BJ (cell line): Measurements from ENCODE around the gene TMEM201. TPM values are rescaled to one million over a fixed set of nuclear protein-coding genes. Genes with fewer than 3 reads are reported as not detected.

Experiments used
- CTCF ChIA-PET: fragments of 350-600 bp; formaldehyde crosslinking; extraction: SDS; loops from one replicate; lab custom pipeline; 2021; ENCODE audit warnings: antibody characterized with exemption, inconsistent platforms; lab: Yijun Ruan, JAX
- POLR2A ChIA-PET: fragments of 300-600 bp; sonication (Branson Sonifier 250); formaldehyde crosslinking; extraction: SDS; loops from one replicate; lab custom pipeline; 2021; ENCODE audit warnings: antibody characterized with exemption; lab: Charles Lee
- DNase-seq: peaks from one replicate; pipeline ENCODE4 v3.0.0-alpha.2; 2011; ENCODE audit warnings: low read depth
- H3K27me3 ChIP-seq: 2 replicates; pipeline ENCODE4 v1.6.0; 2011; ENCODE audit warnings: low read length; ENCODE audit not compliant: control insufficient read depth, insufficient read depth
- H3K36me3 ChIP-seq: 2 replicates; pipeline ENCODE4 v1.5.1; 2011; ENCODE audit warnings: low read length; ENCODE audit not compliant: control insufficient read depth, insufficient read depth
- H3K4me3 ChIP-seq: 2 replicates; pipeline ENCODE4 v1.5.1; 2011; ENCODE audit warnings: low read depth, mild to moderate bottlenecking, control low read depth, low read length
- polyA plus RNA-seq: library from polyadenylated mRNA; depleted of rRNA; stranded (reverse); fragments of >200 nt; gene quantifications from 2 replicates; pipeline ENCODE4 v1.2.3, GENCODE V29; 2011
- TF ChIP-seq, protein P1 (sequence below): IDR thresholded peaks from 2 replicates; pipeline ENCODE4 v1.5.1; 2011; ENCODE audit warnings: low read depth, mild to moderate bottlenecking, control low read depth, inconsistent platforms, low read length, moderate library complexity; ENCODE audit not compliant: insufficient read depth

TMEM201 gene
- polyA plus RNA-seq, 1 experiment, result 2.9 TPM

DNA sequence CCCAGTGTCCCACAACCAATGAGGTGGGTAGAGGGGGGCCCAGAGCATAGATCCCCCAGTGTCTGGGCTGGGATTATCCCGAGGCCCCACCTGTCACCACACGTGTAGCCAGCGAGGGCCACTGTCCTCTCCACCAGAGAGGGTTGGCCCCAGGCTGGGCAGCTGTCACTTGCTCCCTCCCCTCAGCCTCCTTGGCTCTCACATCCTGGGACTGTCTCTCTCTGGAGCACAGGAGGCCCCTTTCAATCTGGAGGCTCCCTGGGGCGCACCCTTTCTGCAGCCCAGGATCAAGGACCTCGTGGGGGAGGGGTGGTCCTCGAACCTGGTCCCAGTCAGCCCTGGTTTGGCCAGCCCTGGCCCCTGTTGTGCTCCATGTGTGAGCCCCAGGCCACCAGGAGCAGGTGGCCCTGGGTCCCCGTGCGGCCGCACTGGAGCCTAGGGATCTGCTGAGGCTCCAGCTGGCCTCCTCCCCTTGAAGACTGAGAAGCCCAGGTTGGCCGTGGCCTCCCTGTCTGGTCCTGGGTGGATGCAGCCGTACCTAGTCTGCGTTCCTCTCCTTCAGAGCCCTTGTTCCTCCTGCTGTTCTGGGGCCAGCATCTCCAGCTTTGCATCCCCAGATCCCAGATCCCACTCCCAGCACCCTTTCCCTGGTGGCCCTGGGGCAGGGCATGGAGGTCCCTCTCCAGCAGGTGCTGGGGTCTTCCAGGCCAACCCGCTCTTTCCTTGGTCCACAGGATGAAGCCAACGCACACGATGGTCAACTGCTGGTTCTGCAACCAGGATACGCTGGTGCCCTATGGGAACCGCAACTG is 6.7 kb downstream of the TMEM201 start:
- no peak for DNase-seq
- Histone ChIP-seq H3K36me3 (peaks cover 8% of the 10 kb centered on the region; the same call in 1 of the 2 replicates), H3K27me3 (no peaks in the 10 kb centered on the region), H3K4me3 (no peak overlapping the region)
- TF ChIP-seq, protein P1, sequence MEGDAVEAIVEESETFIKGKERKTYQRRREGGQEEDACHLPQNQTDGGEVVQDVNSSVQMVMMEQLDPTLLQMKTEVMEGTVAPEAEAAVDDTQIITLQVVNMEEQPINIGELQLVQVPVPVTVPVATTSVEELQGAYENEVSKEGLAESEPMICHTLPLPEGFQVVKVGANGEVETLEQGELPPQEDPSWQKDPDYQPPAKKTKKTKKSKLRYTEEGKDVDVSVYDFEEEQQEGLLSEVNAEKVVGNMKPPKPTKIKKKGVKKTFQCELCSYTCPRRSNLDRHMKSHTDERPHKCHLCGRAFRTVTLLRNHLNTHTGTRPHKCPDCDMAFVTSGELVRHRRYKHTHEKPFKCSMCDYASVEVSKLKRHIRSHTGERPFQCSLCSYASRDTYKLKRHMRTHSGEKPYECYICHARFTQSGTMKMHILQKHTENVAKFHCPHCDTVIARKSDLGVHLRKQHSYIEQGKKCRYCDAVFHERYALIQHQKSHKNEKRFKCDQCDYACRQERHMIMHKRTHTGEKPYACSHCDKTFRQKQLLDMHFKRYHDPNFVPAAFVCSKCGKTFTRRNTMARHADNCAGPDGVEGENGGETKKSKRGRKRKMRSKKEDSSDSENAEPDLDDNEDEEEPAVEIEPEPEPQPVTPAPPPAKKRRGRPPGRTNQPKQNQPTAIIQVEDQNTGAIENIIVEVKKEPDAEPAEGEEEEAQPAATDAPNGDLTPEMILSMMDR, result no peak
- ChIA-PET POLR2A (no interaction called here), CTCF (interaction anchor here (1.3 kb wide), 1 partner anchor 31 kb away, joined by 3 read pairs; no protein-coding TSS in a partner anchor)

DNA sequence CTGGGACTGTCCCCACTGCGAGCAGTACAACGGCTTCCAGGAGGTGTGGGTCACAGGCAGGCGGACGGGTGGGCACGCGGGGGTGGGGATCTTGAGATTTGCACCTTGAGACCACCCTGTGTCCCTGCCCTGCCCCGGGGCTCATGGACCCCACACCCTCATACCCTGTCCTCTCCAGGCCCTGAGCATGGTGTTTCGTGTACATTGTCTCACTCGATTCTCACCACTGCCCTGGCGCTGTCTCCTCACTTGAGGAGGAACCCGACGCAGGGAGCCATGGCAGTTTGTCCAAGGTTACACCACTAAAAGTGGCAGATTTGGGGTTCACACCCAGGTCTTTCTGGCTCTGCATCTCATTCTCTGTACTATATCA is 7.2 kb downstream of the TMEM201 start:
- ChIA-PET POLR2A (no interaction called here), CTCF (interaction anchor here (0.6 to 1.9 kb wide), 3 partner anchors 9 to 31 kb away, joined by 3 read pairs; no protein-coding TSS in a partner anchor)
- TF ChIP-seq, protein P1, result no peak
- no peak for DNase-seq
- Histone ChIP-seq H3K36me3 (peaks cover 8% of the 10 kb centered on the region; the same call in 1 of the 2 replicates), H3K4me3 (no peak overlapping the region), H3K27me3 (no peaks in the 10 kb centered on the region)

DNA sequence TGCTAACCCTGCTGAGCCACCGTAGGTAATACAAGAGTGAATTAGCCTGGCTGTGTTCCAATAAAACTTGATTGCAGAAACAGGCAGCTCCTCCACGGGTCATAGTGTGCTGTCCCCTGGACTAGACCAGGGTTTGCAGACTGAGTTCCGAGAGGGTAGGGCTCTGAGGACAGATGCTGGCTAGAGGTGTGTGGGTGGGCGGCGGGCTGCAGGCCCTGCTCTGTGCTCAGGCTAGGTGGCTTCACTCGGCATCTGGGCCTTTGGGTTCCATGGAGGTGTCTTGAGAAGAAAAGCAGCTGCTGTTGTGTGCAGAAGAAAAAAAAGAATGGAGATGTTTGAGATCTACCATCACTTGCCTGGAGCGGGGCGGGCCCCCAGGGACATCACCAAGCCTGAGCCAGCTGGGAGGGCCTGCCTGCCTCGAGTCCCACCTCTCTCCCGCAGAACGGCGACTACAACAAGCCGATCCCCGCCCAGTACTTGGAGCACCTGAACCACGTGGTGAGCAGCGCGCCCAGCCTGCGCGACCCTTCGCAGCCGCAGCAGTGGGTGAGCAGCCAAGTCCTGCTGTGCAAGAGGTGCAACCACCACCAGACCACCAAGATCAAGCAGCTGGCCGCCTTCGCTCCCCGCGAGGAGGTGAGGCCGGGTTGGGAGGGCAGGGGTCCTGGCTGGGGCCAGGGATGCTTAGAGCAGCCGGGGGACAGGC is 7.9 kb downstream of the TMEM201 start:
- CTCF ChIA-PET, result interaction anchor here (0.5 to 1.9 kb wide), 5 partner anchors 8 to 190 kb away, joined by 3 read pairs; no protein-coding TSS in a partner anchor
- no peak for DNase-seq

DNA sequence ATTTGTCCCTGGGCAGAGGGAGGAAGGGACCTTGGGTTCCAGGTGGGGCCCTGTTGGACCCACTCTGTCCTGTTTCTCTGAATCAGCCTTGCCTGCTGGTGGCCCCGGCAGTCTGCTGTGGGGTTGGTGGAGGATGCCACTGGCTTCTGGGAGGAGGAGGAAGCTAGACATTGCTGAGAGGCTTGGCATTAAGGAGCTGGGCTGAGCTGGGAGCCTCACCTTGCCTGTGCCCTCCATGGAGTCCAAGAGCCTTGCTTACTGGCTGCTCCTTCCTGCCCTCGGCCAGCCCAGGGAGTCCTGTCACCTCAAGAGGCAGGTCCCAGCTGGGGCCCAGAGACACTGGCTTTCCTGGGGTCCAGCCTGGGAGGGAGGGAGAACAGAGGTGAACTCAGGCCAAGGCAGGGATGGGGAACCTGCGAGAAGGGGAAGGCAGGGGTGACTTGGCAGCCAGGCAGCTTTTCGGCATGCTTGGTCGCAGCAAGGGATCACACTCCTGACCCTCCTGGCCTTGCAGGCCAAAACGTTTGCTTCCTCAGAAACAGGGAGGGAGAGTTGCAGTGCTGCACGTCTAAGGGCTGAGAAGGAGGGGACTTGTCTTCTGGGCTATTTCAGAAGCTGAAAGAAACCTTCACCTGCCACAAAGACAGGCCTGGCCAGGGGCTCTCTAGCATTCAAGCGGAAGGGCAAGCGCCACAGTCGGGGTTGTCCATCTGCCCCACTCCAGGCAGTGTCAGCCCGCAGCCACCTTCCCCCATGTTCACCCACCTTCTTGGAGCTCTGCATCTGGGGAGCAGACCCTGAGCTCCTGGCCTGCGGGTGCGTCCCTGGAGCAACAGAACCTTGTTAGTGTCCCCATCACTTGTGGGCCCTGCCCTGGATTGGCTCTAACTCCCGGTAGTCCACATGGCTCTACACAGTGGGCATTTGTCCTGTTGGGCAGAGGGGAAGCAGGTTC is 8.9 kb downstream of the TMEM201 start:
- H3K27me3 ChIP-seq, result no peaks in the 10 kb centered on the region
- peaks cover 18% of the 10 kb centered on the region for H3K36me3 ChIP-seq
- H3K4me3 ChIP-seq, result no peak overlapping the region
- CTCF ChIA-PET, result interaction anchor here (0.7 to 1.9 kb wide), 4 partner anchors 8 to 18 kb away, joined by 3 to 5 read pairs (median 3); no protein-coding TSS in a partner anchor
- TF ChIP-seq, protein P1, result no peak
- POLR2A ChIA-PET, result no interaction called here
- DNase-seq, result no peak

More for the DNA sequence above, 7.9 kb downstream of the TMEM201 start:
- TF ChIP-seq, protein P1, result no peak
- peaks cover 11% of the 10 kb centered on the region for H3K36me3 ChIP-seq
- H3K27me3 ChIP-seq, result no peaks in the 10 kb centered on the region
- POLR2A ChIA-PET, result no interaction called here
- H3K4me3 ChIP-seq, result no peak overlapping the region
